IPS-20b (cell line): ENCODE results near the gene NOP9.

ENCODE experiments used
- H3K27ac ChIP-seq: one replicate; pipeline ENCODE4 v1.5.1; 2013; ENCODE audit warnings: low read length
- H3K27me3 ChIP-seq: 2 replicates; pipeline ENCODE4 v1.6.1; 2013; ENCODE audit warnings: mild to moderate bottlenecking, low read length, inconsistent platforms; ENCODE audit not compliant: insufficient read depth
- H3K36me3 ChIP-seq: 2 replicates; pipeline ENCODE4 v1.6.1; 2013; ENCODE audit warnings: low read depth, mild to moderate bottlenecking, inconsistent platforms, low read length, moderate library complexity; ENCODE audit not compliant: insufficient read depth
- H3K4me1 ChIP-seq: 2 replicates; pipeline ENCODE4 v1.6.1; 2013; ENCODE audit warnings: mild to moderate bottlenecking, control low read depth, inconsistent platforms, low read length, moderate library complexity; ENCODE audit not compliant: insufficient read depth
- H3K4me3 ChIP-seq: 2 replicates; pipeline ENCODE4 v1.5.1; 2013; ENCODE audit warnings: mild to moderate bottlenecking, low read length, inconsistent platforms
- H3K9ac ChIP-seq: 2 replicates; pipeline ENCODE4 v1.6.1; 2013; ENCODE audit warnings: low read depth, mild to moderate bottlenecking, inconsistent platforms, low read length, moderate library complexity
- H3K9me3 ChIP-seq: 2 replicates; pipeline ENCODE4 v1.6.1; 2013; ENCODE audit warnings: mild to moderate bottlenecking, low read depth, low read length, inconsistent platforms; ENCODE audit not compliant: insufficient read depth

Gene NOP9

DNA sequence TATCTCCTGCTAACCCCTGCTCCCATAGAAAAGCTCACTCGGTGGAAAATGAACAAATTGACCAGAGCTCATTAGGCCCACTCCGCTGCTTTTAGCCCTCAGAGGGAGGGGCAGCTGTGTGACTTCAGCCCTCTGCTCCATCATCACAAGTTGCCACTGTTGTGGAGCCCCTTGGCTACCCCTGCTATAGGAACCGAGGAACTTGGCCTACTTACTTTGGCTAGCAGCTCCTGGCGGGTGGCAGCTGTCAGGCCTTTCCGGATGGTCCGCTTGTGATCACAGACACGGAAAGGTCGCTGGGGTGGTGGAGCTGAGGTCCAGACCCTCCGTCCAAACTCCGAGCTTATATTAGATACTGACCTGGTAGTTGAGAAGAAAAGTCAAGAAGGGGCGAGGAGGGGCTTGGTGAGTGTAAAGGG, 7.5 kb downstream of the NOP9 start:
- Histone ChIP-seq H3K4me3 (no peak overlapping the region), H3K9me3 (no peaks in the 10 kb centered on the region), H3K36me3 (peaks cover 71% of the 10 kb centered on the region), H3K27ac (no peak overlapping the region), H3K9ac (no peak overlapping the region), H3K27me3 (no peaks in the 10 kb centered on the region), H3K4me1 (no peaks in the 10 kb centered on the region)

DNA sequence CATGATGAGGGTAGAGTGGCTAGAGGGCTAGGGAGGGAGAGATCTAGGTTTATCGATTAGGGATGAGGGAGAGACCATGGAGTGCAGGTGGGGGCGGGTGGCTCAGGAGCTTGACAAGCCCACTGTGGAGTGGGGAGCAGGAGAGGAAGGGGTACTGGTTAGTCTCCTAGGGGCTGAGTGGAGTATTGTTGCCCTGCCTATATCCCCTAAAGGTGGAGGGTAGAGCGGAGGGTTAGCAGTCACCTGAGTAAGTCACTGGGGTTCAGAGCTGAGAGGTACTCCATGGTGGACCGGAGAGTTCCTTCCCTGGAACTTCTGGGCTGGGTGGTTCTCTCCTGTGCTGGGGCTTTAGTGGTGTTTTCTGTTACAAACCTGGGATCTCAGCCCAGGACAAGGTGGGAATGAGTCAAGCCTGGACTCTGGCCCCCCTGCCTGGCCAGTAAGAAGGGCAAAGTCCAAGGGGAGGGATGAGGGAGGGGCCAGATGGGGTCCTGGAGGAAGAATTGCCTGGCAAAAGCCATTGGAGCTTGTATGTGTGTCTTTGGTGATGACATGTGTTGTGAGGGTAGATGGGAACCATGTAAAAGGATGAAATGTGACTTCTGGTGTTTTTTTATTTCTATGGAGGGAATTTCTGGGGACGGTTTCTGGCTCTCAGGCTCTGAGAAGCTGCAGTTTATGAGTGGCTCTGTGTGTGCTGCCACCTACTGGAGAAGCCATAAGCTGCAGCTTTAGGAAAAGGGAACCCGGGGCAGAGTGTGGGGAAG, 8.1 kb downstream of the NOP9 start, which contains the start of gene CIDEB:
CIDEB (minus strand) TSS at position 403 of the 767 bp plus-strand sequence; CDS start at position 284, 119 bp downstream.
- H3K9me3 ChIP-seq: no peaks in the 10 kb centered on the region
- no peak within 1 kb of the TSS for H3K27ac ChIP-seq
- H3K27me3 ChIP-seq: no peaks in the 10 kb centered on the region
- no peaks in the 10 kb centered on the region for H3K4me1 ChIP-seq
- no peak within 1 kb of the TSS for H3K9ac ChIP-seq
- no peak within 1 kb of the TSS for H3K4me3 ChIP-seq
- H3K36me3 ChIP-seq: peaks cover 66% of the 10 kb centered on the region

- no peaks in the 10 kb centered on the region for H3K4me1 ChIP-seq
- peaks cover 59% of the 10 kb centered on the region for H3K36me3 ChIP-seq
- H3K27ac ChIP-seq: no peak overlapping the region
- H3K27me3 ChIP-seq: no peaks in the 10 kb centered on the region
- no peak overlapping the region for H3K4me3 ChIP-seq
- H3K9ac ChIP-seq: no peak overlapping the region
- H3K9me3 ChIP-seq: no peaks in the 10 kb centered on the region
These were observed 8.9 kb downstream of the NOP9 start for GRCh38 chr14:24308342-24309124.

DNA sequence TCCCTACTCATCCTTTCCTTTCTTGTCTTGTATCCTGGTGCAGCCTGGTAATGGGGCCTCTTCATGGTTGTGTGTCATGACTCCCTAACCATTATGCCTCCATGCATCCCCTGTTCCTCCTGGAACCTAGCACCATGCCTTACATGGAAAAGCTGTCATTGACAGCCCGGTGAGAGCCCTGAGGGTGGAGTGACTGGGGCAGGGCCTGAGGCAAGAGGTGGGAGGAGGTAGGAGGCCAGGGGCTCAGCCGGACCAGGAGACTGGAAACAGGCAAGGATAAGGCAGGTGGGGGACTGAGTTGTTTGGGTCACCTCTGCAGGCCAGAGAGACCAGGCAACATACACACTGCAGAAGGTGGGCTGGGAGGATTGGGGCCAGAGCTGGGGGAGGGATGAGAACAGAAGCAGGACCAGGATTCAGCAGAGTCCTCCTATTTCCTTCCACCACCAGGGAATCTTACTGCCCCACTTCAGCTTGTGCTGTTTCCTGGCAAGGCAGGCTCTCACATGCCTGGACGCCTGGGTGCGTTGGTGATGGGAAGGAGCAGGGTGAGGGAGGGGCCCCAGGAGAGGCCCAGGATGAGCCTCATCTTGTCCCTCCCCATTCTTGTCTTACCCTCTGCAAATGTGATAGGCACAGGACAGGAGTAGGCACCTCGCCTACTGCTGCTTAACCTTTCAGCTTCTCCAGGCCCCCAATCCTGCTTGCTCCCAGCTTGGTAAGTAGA, 10.1 kb downstream of the NOP9 start, which contains the start of gene LTB4R2:
LTB4R2 (plus strand) TSS at position 603 of the 727 bp plus-strand sequence. CDS start 525 bp downstream, outside the sequence.
- no peak within 1 kb of the TSS for H3K4me3 ChIP-seq
- peaks cover 47% of the 10 kb centered on the region for H3K36me3 ChIP-seq
- no peak within 1 kb of the TSS for H3K9ac ChIP-seq
- H3K4me1 ChIP-seq: no peaks in the 10 kb centered on the region
- no peak within 1 kb of the TSS for H3K27ac ChIP-seq
- H3K27me3 ChIP-seq: no peaks in the 10 kb centered on the region; the same call in 1 of the 2 replicates
- H3K9me3 ChIP-seq: no peaks in the 10 kb centered on the region

- no peak overlapping the region for H3K4me3 ChIP-seq
- H3K27ac ChIP-seq: no peak overlapping the region
- H3K27me3 ChIP-seq: no peaks in the 10 kb centered on the region; the same call in 1 of the 2 replicates
- no peaks in the 10 kb centered on the region for H3K4me1 ChIP-seq
- no peak overlapping the region for H3K9ac ChIP-seq
- peaks cover 41% of the 10 kb centered on the region for H3K36me3 ChIP-seq
- no peaks in the 10 kb centered on the region for H3K9me3 ChIP-seq
These were observed 10.6 kb downstream of the NOP9 start for GRCh38 chr14:24310265-24310645.

DNA sequence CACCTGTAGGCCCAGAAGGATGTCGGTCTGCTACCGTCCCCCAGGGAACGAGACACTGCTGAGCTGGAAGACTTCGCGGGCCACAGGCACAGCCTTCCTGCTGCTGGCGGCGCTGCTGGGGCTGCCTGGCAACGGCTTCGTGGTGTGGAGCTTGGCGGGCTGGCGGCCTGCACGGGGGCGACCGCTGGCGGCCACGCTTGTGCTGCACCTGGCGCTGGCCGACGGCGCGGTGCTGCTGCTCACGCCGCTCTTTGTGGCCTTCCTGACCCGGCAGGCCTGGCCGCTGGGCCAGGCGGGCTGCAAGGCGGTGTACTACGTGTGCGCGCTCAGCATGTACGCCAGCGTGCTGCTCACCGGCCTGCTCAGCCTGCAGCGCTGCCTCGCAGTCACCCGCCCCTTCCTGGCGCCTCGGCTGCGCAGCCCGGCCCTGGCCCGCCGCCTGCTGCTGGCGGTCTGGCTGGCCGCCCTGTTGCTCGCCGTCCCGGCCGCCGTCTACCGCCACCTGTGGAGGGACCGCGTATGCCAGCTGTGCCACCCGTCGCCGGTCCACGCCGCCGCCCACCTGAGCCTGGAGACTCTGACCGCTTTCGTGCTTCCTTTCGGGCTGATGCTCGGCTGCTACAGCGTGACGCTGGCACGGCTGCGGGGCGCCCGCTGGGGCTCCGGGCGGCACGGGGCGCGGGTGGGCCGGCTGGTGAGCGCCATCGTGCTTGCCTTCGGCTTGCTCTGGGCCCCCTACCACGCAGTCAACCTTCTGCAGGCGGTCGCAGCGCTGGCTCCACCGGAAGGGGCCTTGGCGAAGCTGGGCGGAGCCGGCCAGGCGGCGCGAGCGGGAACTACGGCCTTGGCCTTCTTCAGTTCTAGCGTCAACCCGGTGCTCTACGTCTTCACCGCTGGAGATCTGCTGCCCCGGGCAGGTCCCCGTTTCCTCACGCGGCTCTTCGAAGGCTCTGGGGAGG, 11.3 kb downstream of the NOP9 start, which contains the start of gene LTB4R:
LTB4R (plus strand) TSS at position 857 of the 959 bp plus-strand sequence. CDS start 4,150 bp downstream, outside the sequence.
- H3K27me3 ChIP-seq: no peaks in the 10 kb centered on the region; the same call in 1 of the 2 replicates
- no peak within 1 kb of the TSS for H3K4me3 ChIP-seq
- H3K36me3 ChIP-seq: peaks cover 35% of the 10 kb centered on the region
- H3K9ac ChIP-seq: no peak within 1 kb of the TSS
- H3K9me3 ChIP-seq: no peaks in the 10 kb centered on the region
- H3K4me1 ChIP-seq: no peaks in the 10 kb centered on the region
- no peak within 1 kb of the TSS for H3K27ac ChIP-seq

DNA sequence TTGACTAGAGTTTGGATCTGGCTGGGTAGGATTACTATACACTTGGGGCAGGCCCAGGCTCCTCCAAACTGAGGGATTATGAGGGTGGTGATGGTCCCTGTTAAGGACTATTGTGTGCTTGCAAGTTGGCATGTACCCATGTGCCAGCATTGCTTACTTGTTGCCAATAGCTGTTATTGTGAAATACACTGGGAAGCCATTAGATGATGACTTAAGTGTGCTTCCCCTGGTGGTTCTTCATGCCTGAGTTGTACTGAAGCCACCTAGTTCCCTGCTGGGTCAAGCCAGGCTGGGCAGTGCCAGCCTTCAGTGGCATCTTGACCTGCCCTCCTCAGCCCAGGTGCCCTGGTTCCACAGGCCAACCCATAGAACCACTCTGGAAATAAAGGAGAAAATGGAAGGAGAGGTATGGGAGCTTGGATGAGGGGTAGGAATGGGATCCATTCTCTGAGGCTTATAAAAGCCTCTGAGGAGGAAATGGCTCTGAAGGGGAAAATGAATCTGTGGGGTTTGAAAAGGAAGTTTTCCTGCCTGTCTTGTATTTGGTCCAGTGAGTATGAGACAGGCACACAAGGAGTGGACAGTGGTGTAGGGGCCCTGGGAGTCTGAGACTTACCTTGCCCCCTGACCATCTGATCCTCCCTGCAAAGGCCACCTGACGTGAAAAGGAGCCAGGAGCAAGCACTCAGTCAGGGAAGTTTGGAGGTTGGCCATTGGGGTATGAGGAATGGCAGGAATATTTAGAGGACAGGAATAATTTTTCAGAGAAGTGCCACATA, 12.4 kb downstream of the NOP9 start:
- no peak overlapping the region for H3K9ac ChIP-seq
- no peaks in the 10 kb centered on the region for H3K4me1 ChIP-seq
- H3K27me3 ChIP-seq: peaks cover 6% of the 10 kb centered on the region; the same call in 1 of the 2 replicates
- H3K36me3 ChIP-seq: peaks cover 24% of the 10 kb centered on the region
- H3K9me3 ChIP-seq: no peaks in the 10 kb centered on the region
- H3K27ac ChIP-seq: no peak overlapping the region
- no peak overlapping the region for H3K4me3 ChIP-seq

GRCh38 chr14:24312736-24313507, 13.3 kb downstream of the NOP9 start:
- Histone ChIP-seq H3K27ac (no peak overlapping the region), H3K27me3 (peaks cover 15% of the 10 kb centered on the region), H3K4me1 (no peaks in the 10 kb centered on the region), H3K9ac (no peak overlapping the region), H3K36me3 (peaks cover 21% of the 10 kb centered on the region), H3K4me3 (no peak overlapping the region), H3K9me3 (no peaks in the 10 kb centered on the region)

DNA sequence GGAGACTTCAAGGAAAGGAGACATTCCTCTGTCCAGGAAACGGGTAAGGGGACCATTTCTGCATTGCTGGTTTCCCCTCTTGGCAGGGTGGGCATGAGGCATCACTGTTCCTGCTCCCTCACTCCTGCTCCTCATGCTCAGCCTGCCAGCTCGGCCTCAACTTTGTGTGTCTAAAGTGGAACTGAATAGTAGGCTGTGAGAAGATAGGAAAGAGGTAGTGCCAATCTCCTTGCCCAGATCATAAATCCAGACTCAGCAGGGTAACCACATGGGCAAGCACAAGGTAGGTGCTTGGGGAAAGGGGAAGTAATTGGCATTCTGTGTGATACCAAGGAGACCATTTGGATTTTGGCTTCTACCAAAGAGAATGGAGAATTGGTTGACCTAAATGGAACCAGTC, 14.3 kb downstream of the NOP9 start:
- H3K9me3 ChIP-seq: no peaks in the 10 kb centered on the region
- peaks cover 25% of the 10 kb centered on the region for H3K27me3 ChIP-seq
- H3K9ac ChIP-seq: no peak overlapping the region
- H3K4me1 ChIP-seq: no peaks in the 10 kb centered on the region
- H3K27ac ChIP-seq: no peak overlapping the region
- H3K36me3 ChIP-seq: peaks cover 14% of the 10 kb centered on the region
- H3K4me3 ChIP-seq: no peak overlapping the region
